HFFc6 (cell line): ENCODE results near the gene C6orf89. TPM values are rescaled to one million over a fixed set of nuclear protein-coding genes. Genes with fewer than 3 reads are reported as not detected.
"Not testable (repeated sequence)": the region's sequence is repeated elsewhere in the genome, so short reads cannot be mapped to it uniquely, and the experiment has no call there.

Experiments
- DNase-seq: peaks from one replicate; pipeline ENCODE4 v3.0.0-alpha.2; 2018
- H3K27ac Mint-ChIP-seq: 2 replicates; pipeline ENCODE4 v1.8.0; 2020; ENCODE audit warnings: mild to moderate bottlenecking, mixed read lengths
- H3K27me3 Mint-ChIP-seq: 2 replicates; pipeline ENCODE4 v1.8.0; 2021; ENCODE audit warnings: mild to moderate bottlenecking, moderate library complexity, mixed read lengths; ENCODE audit not compliant: insufficient read depth
- H3K36me3 Mint-ChIP-seq: 2 replicates; pipeline ENCODE4 v1.8.0; 2021; ENCODE audit warnings: low read depth, mixed read lengths
- H3K4me1 Mint-ChIP-seq: 2 replicates; pipeline ENCODE4 v1.8.0; 2020; ENCODE audit warnings: low read depth, mixed read lengths
- H3K4me3 Mint-ChIP-seq: 2 replicates; pipeline ENCODE4 v1.8.0; 2020; ENCODE audit warnings: mild to moderate bottlenecking, moderate library complexity, mixed read lengths
- H3K9me3 Mint-ChIP-seq: 2 replicates; pipeline ENCODE4 v1.8.0; 2020; ENCODE audit warnings: mild to moderate bottlenecking, mixed read lengths
- CTCF ChIP-seq: fragments of 200-600 bp; sonication (generic); IDR thresholded peaks from 2 replicates; pipeline ENCODE4 v1.5.0; 2021; ENCODE audit warnings: antibody characterized with exemption, mild to moderate bottlenecking
- total RNA-seq, 6 experiments: library from RNA; stranded (reverse); fragmentation: NEBNext Ultra II Directional; extraction: Animal tissue kit (Norgen Biotek cat#: 25700); gene quantifications; 2 replicates in 1 of 6; 3 replicates in 5 of 6; pipeline ENCODE4 v1.2.3, GENCODE V29; 2021

C6orf89 gene
- total RNA-seq, 6 experiments from 2014 or later = 71.3 to 89.2 (median 80.8) TPM

- peaks cover 1% of the 10 kb centered on the region for H3K27me3 Mint-ChIP-seq
- no peak overlapping the region for H3K27ac Mint-ChIP-seq
- TF ChIP-seq CTCF = no peak
- peaks cover 55% of the 10 kb centered on the region for H3K4me1 Mint-ChIP-seq
- H3K4me3 Mint-ChIP-seq = no peak overlapping the region
- H3K9me3 Mint-ChIP-seq = no peaks in the 10 kb centered on the region
- no peak for DNase-seq
- H3K36me3 Mint-ChIP-seq = no peaks in the 10 kb centered on the region
These were observed 54.3 kb downstream of the C6orf89 start for GRCh38 chr6:36940027-36940426.

- H3K27me3 Mint-ChIP-seq, H3K36me3 Mint-ChIP-seq, H3K27ac Mint-ChIP-seq, H3K4me3 Mint-ChIP-seq, H3K9me3 Mint-ChIP-seq, DNase-seq: not testable (repeated sequence)
- peaks cover 40% of the 10 kb centered on the region for H3K4me1 Mint-ChIP-seq
These were observed 55.8 kb downstream of the C6orf89 start for GRCh38 chr6:36941561-36941960.

GRCh38 chr6:36942329-36942728 is 56.6 kb downstream of the C6orf89 start:
- H3K4me1 Mint-ChIP-seq = peaks cover 32% of the 10 kb centered on the region
- H3K4me3 Mint-ChIP-seq, H3K27ac Mint-ChIP-seq, H3K36me3 Mint-ChIP-seq, H3K9me3 Mint-ChIP-seq, DNase-seq, H3K27me3 Mint-ChIP-seq: not testable (repeated sequence)

GRCh38 chr6:36944650-36945049 is 58.9 kb downstream of the C6orf89 start:
- no peak for DNase-seq
- Mint-ChIP-seq H3K27ac (no peak overlapping the region), H3K4me1 (peaks cover 17% of the 10 kb centered on the region), H3K4me3 (no peak overlapping the region), H3K36me3 (no peaks in the 10 kb centered on the region), H3K27me3 (peaks cover 1% of the 10 kb centered on the region), H3K9me3 (no peaks in the 10 kb centered on the region)
- no peak for TF ChIP-seq CTCF

GRCh38 chr6:36945301-36945700 is 59.5 kb downstream of the C6orf89 start:
- Mint-ChIP-seq H3K27me3 (peaks cover 1% of the 10 kb centered on the region), H3K27ac (no peak overlapping the region), H3K36me3 (0 out of 2 replicates have a peak, but pooled peaks cover 3% of the 10 kb centered on the region), H3K4me1 (peaks cover 22% of the 10 kb centered on the region), H3K9me3 (no peaks in the 10 kb centered on the region), H3K4me3 (no peak overlapping the region)
- no peak for TF ChIP-seq CTCF
- no peak for DNase-seq

- H3K4me1 Mint-ChIP-seq = peaks cover 23% of the 10 kb centered on the region
- DNase-seq = no peak
- peaks cover 1% of the 10 kb centered on the region; the same call in 1 of the 2 replicates for H3K27me3 Mint-ChIP-seq
- no peak for TF ChIP-seq CTCF
- H3K27ac Mint-ChIP-seq = no peak overlapping the region
- no peak overlapping the region for H3K4me3 Mint-ChIP-seq
- H3K9me3 Mint-ChIP-seq = 0 out of 2 replicates have a peak, but pooled peaks cover 5% of the 10 kb centered on the region
- 0 out of 2 replicates have a peak, but pooled peaks cover 3% of the 10 kb centered on the region for H3K36me3 Mint-ChIP-seq
These were observed 60.8 kb downstream of the C6orf89 start for GRCh38 chr6:36946526-36946925.
